SU-DHL-6 (cell line): Measurements from ENCODE around the gene NRXN2.

Experiments used
- H2AFZ ChIP-seq: fragments of 200-600 bp; sonication (generic); 2 replicates; pipeline ENCODE4 v1.6.1; 2014; ENCODE audit warnings: low read depth, mild to moderate bottlenecking, moderate library complexity, mixed read lengths, antibody characterized with exemption, low read length; ENCODE audit not compliant: severe bottlenecking
- H3F3A ChIP-seq: fragments of 200-600 bp; shearing (Covaris generic); 2 replicates; pipeline ENCODE4 v1.6.0; 2016; ENCODE audit warnings: antibody characterized with exemption, mild to moderate bottlenecking; ENCODE audit not compliant: insufficient read depth
- H3K27ac ChIP-seq: fragments of 200-600 bp; sonication (generic); 2 replicates; pipeline ENCODE4 v1.5.1; 2016; ENCODE audit warnings: low read depth, mild to moderate bottlenecking, low read length, moderate library complexity, mixed read lengths
- H3K27me3 ChIP-seq: fragments of 200-600 bp; sonication (generic), shearing (Covaris generic); 2 replicates; pipeline ENCODE4 v1.6.0; 2014; ENCODE audit warnings: mild to moderate bottlenecking, low read length
- H3K36me3 ChIP-seq: fragments of 200-600 bp; sonication (generic); 2 replicates; pipeline ENCODE4 v1.6.1; 2014; ENCODE audit warnings: mild to moderate bottlenecking, low read length, mixed read lengths
- H3K4me2 ChIP-seq: fragments of 300-600, 200-600 bp; shearing (Covaris generic), sonication (generic); 2 replicates; pipeline ENCODE4 v1.6.0; 2014; ENCODE audit warnings: low read length, low read depth, mild to moderate bottlenecking; ENCODE audit not compliant: poor library complexity, severe bottlenecking
- H3K4me3 ChIP-seq: fragments of 200-600 bp; sonication (generic); 2 replicates; pipeline ENCODE4 v1.5.1; 2014; ENCODE audit warnings: antibody characterized with exemption, low read length, mild to moderate bottlenecking, mixed read lengths; ENCODE audit not compliant: insufficient read depth, poor library complexity, severe bottlenecking
- H3K79me2 ChIP-seq: fragments of 200-600 bp; sonication (generic); 2 replicates; pipeline ENCODE4 v1.6.1; 2014; ENCODE audit warnings: mild to moderate bottlenecking, low read length, moderate library complexity; ENCODE audit not compliant: insufficient read depth
- H3K9ac ChIP-seq: fragments of 200-600 bp; sonication (generic); 2 replicates; pipeline ENCODE4 v1.7.0; 2014; ENCODE audit warnings: mild to moderate bottlenecking, low read length
- H3K9me2 ChIP-seq: fragments of 200-600 bp; sonication (generic); replicated peaks from 2 replicates; pipeline ENCODE4 v1.6.1; 2014; ENCODE audit warnings: low read length; ENCODE audit not compliant: insufficient read depth
- H3K9me3 ChIP-seq: fragments of 200-600 bp; sonication (generic); 2 replicates; pipeline ENCODE4 v1.6.1; 2014; ENCODE audit warnings: low read length, mixed read lengths; ENCODE audit not compliant: insufficient read depth
- H4K20me1 ChIP-seq: fragments of 200-600 bp; sonication (generic); 2 replicates; pipeline ENCODE4 v1.6.1; 2014; ENCODE audit warnings: low read depth, mild to moderate bottlenecking, antibody characterized with exemption, low read length, moderate library complexity, mixed read lengths
- EZH2phosphoT487 ChIP-seq: fragments of 200-600 bp; sonication (generic), shearing (Covaris generic); conservative IDR thresholded peaks from 2 replicates; pipeline ENCODE4 v1.6.1; 2018; ENCODE audit warnings: mild to moderate bottlenecking, antibody characterized with exemption, low read length, moderate library complexity, mixed read lengths
- TF ChIP-seq, protein P1 (sequence below): fragments of 200-600 bp; sonication (generic); IDR thresholded peaks from one replicate; pipeline ENCODE4 v1.5.1; 2017; ENCODE audit warnings: antibody characterized with exemption, mild to moderate bottlenecking, low read length, moderate library complexity; ENCODE audit not compliant: insufficient read depth, poor library complexity, severe bottlenecking

The NRXN2 gene

DNA sequence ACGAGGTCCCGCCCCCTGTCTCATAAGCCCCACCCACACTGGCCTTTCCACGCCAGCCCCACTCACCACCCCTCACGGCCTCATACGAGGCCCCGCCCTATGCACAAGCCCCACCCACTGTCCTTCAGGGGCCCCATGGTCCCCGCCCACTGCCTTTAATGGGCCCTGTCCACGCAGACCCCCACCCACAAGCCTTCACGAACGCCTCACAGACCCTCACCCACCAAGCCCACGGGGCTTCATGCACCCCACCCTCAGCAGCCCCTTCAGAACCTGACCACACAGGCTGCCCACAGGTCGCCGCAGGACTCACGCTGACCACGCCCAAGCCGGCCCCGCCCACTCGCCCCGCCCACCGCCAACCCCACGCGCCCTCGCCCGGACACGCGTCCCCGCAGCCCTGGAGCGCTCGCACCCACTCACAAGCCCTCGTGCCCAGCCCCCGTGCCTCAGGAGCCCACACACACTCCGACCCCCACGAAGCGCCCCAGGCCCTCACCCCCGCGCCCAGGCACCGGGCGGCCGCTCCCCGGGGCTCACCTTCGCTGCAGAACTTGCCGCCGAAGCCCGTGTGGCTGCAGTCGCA lies 10.5 kb downstream of the NRXN2 start:
- Histone ChIP-seq H3K9me3 (no peaks in the 10 kb centered on the region), H3K9me2 (no peaks in the 10 kb centered on the region), H3K36me3 (no peaks in the 10 kb centered on the region), H4K20me1 (no peaks in the 10 kb centered on the region), H3K27me3 (no peaks in the 10 kb centered on the region), H3K4me2 (no peak overlapping the region), H3K79me2 (no peaks in the 10 kb centered on the region), H2AFZ (no peak overlapping the region), H3K27ac (no peak overlapping the region), H3F3A (no peaks in the 10 kb centered on the region), H3K4me3 (no peak overlapping the region), H3K9ac (no peak overlapping the region)
- TF ChIP-seq, protein P1, sequence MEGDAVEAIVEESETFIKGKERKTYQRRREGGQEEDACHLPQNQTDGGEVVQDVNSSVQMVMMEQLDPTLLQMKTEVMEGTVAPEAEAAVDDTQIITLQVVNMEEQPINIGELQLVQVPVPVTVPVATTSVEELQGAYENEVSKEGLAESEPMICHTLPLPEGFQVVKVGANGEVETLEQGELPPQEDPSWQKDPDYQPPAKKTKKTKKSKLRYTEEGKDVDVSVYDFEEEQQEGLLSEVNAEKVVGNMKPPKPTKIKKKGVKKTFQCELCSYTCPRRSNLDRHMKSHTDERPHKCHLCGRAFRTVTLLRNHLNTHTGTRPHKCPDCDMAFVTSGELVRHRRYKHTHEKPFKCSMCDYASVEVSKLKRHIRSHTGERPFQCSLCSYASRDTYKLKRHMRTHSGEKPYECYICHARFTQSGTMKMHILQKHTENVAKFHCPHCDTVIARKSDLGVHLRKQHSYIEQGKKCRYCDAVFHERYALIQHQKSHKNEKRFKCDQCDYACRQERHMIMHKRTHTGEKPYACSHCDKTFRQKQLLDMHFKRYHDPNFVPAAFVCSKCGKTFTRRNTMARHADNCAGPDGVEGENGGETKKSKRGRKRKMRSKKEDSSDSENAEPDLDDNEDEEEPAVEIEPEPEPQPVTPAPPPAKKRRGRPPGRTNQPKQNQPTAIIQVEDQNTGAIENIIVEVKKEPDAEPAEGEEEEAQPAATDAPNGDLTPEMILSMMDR, result no peak
- no peak for TF ChIP-seq EZH2phosphoT487

DNA sequence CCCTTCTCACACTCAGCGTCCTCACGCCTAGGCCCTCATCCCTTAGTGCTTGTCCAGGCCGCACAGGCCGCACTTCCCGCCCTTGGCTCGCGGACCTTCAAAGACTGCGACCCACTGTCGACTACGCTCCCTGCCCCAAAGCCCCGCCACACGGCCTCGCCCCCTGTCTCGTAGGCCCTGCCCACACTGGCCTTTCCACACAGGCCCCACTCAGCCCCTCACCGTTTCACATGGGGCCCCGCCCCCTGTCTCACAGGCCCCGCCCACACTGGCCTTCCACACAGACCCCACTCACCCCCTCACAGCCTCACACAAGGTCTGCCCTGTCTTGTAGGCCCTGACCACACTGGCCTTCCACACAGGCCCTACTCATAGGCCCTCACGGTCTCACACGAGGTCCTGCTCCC lies 11.0 kb downstream of the NRXN2 start:
- Histone ChIP-seq H3K36me3 (no peaks in the 10 kb centered on the region), H3K9me3 (no peaks in the 10 kb centered on the region), H3F3A (no peaks in the 10 kb centered on the region), H3K79me2 (no peaks in the 10 kb centered on the region), H4K20me1 (no peaks in the 10 kb centered on the region), H2AFZ (no peak overlapping the region), H3K4me3 (no peak overlapping the region), H3K9ac (no peak overlapping the region), H3K4me2 (no peak overlapping the region), H3K27me3 (no peaks in the 10 kb centered on the region), H3K9me2 (no peaks in the 10 kb centered on the region), H3K27ac (no peak overlapping the region)
- TF ChIP-seq, protein P1, result no peak
- no peak for TF ChIP-seq EZH2phosphoT487

DNA sequence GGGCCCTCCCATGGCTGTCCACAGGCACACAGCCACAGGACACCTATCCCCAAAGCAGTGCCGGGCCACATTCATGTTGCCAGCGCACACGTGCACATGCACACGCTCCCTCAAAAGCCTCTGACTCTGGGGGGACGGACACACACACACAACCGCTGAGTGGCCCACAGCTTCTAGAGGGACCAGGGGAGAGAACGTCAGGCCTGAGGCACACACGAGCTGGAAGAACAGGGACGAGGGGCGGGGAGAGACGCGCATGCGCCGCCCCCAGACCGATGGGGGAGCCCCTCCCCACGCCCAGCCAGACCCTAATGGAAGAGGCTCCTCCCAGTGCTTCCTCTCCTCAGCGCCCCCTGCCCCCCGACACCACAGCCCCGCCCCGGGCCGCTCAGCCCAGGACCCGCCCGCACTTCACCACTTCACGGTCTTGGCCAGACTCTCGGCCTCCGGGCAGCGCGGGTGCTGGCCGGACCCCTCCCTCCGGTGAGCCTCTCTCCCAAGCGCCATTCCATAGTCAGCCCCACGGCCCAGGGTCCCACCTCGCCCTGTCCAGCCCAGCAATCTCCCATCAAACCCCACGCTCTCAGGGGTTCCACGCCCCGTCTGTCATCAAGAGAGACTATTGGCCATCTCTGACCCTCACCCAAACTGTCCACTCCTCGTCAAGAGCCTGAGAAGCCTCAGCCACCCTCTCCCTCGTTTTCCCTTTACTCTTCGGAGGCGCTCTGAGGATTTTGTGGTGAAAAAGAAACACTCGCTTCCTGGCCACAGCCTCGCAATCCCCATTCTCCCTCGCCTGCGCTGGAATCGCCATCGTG lies 11.7 kb downstream of the NRXN2 start:
- TF ChIP-seq EZH2phosphoT487, result no peak
- TF ChIP-seq, protein P1, result no peak
- H3K4me3 ChIP-seq, result no peak overlapping the region
- H3F3A ChIP-seq, result no peaks in the 10 kb centered on the region
- H3K27me3 ChIP-seq, result no peaks in the 10 kb centered on the region
- H3K27ac ChIP-seq, result no peak overlapping the region
- no peaks in the 10 kb centered on the region for H3K79me2 ChIP-seq
- no peaks in the 10 kb centered on the region for H3K9me2 ChIP-seq
- no peak overlapping the region for H3K9ac ChIP-seq
- H3K9me3 ChIP-seq, result no peaks in the 10 kb centered on the region
- no peaks in the 10 kb centered on the region for H4K20me1 ChIP-seq
- no peaks in the 10 kb centered on the region for H3K36me3 ChIP-seq
- no peak overlapping the region for H3K4me2 ChIP-seq
- H2AFZ ChIP-seq, result no peak overlapping the region
